ENCODE results near the gene SCN2A. TPM values are rescaled to one million over a fixed set of nuclear protein-coding genes. Genes with fewer than 3 reads are reported as not detected.

SCN2A gene
- total RNA-seq, 1 experiment from 2014 or later, result 0.24 TPM

DNA sequence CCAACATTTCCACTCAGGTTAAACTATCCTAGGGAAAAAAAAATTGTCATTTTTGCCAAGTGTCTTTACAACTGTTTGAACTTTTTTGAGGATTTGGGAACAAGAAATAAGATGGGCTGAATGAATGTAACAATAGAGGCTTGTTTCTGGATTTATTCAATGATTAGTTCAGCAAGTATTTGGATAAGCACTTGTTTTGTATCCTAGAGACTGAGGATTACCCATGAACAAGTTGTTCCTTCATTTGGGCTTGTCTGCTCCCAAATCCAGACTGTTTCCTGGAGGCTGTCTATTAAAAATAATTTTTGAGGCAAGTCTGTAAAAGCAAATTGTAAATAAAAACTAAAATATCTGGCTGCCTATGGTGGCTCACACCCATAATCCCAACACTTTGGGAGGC, 168.3 kb downstream of the SCN2A start:
- H3T11ph ChIP-seq (ENCODE audit: low read length), result no peak overlapping the region
- H2BK5ac ChIP-seq (ENCODE audit: insufficient read length, low read length), result no peak overlapping the region
- H4K5ac ChIP-seq (ENCODE audit: insufficient read length, low read depth, low read length), result no peak overlapping the region
- no peak overlapping the region for H4K8ac ChIP-seq (replicated peaks; ENCODE audit: insufficient read length, low read depth, low read length)
- no peaks in the 10 kb centered on the region for H3K9me3 ChIP-seq (ENCODE audit: control insufficient read depth, low read depth, low read length)
- H3K79me2 ChIP-seq (ENCODE audit: insufficient read depth, low read length), result no peaks in the 10 kb centered on the region
- H3K56ac ChIP-seq (ENCODE audit: insufficient read length, low read depth, low read length), result no peak overlapping the region
- no peak overlapping the region for H2AFZ ChIP-seq (ENCODE audit: low read length)
- no peaks in the 10 kb centered on the region for H4K20me1 ChIP-seq (ENCODE audit: control insufficient read depth, insufficient read depth, insufficient read length)
- peaks cover 3% of the 10 kb centered on the region; the same call in 1 of the 2 replicates for H3K4me1 ChIP-seq (ENCODE audit: insufficient read depth, low read length)
- Mint-ChIP-seq H3K27ac (no peak overlapping the region), H3K27me3 (ENCODE audit: low read depth) (no peaks in the 10 kb centered on the region), H3K4me1 (peaks cover 20 to 25% of the 10 kb centered on the region in 2 experiments), H3K9me3 (peaks cover 0 to 6% of the 10 kb centered on the region in 2 experiments; a peak in 4 of 5 replicates), H3K4me3 (no peak overlapping the region), H3K36me3 (ENCODE audit: insufficient read depth in 1 of 3, low read depth in 3 of 3) (peaks cover 0 to 4% (median 0%) of the 10 kb centered on the region in 3 experiments; a peak in 2 of 7 replicates)
- H2BK15ac ChIP-seq (ENCODE audit: low read depth, low read length), result no peak overlapping the region
- H2AK5ac ChIP-seq (ENCODE audit: insufficient read length, low read length), result no peak overlapping the region
- no peak overlapping the region for H2BK12ac ChIP-seq (ENCODE audit: insufficient read length, low read depth, low read length)
- no peaks in the 10 kb centered on the region for H3K23me2 ChIP-seq (ENCODE audit: insufficient read length, low read depth, low read length, poor library complexity, severe bottlenecking)
- no peak overlapping the region for H3K4ac ChIP-seq (ENCODE audit: low read depth, low read length)
- H3K27ac ChIP-seq (ENCODE audit: insufficient read length, low read depth, low read length), result no peak overlapping the region
- H3K23ac ChIP-seq (ENCODE audit: insufficient read length, low read depth, low read length), result no peak overlapping the region
- no peak overlapping the region for H3K14ac ChIP-seq (ENCODE audit: insufficient read depth, low read length)
- H3K9ac ChIP-seq (ENCODE audit: extremely low read depth, insufficient read length, low read length), result no peak overlapping the region
- TF ChIP-seq, protein P1, sequence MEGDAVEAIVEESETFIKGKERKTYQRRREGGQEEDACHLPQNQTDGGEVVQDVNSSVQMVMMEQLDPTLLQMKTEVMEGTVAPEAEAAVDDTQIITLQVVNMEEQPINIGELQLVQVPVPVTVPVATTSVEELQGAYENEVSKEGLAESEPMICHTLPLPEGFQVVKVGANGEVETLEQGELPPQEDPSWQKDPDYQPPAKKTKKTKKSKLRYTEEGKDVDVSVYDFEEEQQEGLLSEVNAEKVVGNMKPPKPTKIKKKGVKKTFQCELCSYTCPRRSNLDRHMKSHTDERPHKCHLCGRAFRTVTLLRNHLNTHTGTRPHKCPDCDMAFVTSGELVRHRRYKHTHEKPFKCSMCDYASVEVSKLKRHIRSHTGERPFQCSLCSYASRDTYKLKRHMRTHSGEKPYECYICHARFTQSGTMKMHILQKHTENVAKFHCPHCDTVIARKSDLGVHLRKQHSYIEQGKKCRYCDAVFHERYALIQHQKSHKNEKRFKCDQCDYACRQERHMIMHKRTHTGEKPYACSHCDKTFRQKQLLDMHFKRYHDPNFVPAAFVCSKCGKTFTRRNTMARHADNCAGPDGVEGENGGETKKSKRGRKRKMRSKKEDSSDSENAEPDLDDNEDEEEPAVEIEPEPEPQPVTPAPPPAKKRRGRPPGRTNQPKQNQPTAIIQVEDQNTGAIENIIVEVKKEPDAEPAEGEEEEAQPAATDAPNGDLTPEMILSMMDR (conservative IDR thresholded peaks at IDR 0.05), result no peak
- no peaks in the 10 kb centered on the region for H3K79me1 ChIP-seq (ENCODE audit: insufficient read depth, low read depth, low read length, poor library complexity, severe bottlenecking)
- no peak for DNase-seq
- H4K91ac ChIP-seq (ENCODE audit: insufficient read length, low read depth, low read length), result no peak overlapping the region
- no peaks in the 10 kb centered on the region for H3K27me3 ChIP-seq (ENCODE audit: insufficient read depth, low read length)
- H2BK20ac ChIP-seq (ENCODE audit: low read depth, low read length, poor library complexity, severe bottlenecking), result no peak overlapping the region
- H3K18ac ChIP-seq (ENCODE audit: insufficient read length, low read depth, low read length), result no peak overlapping the region
- no peak overlapping the region for H2BK120ac ChIP-seq (ENCODE audit: low read depth, low read length, poor library complexity, severe bottlenecking)
- H3K4me2 ChIP-seq (ENCODE audit: insufficient read depth, insufficient read length, low read length), result no peak overlapping the region

Measured in H9 (cell line).